Smooth muscle cell of bladder (primary cell): ENCODE measurements around the gene WEE2. TPM values are rescaled to one million over a fixed set of nuclear protein-coding genes. Genes with fewer than 3 reads are reported as not detected.

Source experiments
- total RNA-seq: library from RNA; depleted of rRNA; stranded (reverse); fragments of >200 nt; gene quantifications from 2 replicates; pipeline ENCODE4 v1.2.3, GENCODE V29; 2014

Gene WEE2
- not detected in 2 replicates for total RNA-seq

DNA sequence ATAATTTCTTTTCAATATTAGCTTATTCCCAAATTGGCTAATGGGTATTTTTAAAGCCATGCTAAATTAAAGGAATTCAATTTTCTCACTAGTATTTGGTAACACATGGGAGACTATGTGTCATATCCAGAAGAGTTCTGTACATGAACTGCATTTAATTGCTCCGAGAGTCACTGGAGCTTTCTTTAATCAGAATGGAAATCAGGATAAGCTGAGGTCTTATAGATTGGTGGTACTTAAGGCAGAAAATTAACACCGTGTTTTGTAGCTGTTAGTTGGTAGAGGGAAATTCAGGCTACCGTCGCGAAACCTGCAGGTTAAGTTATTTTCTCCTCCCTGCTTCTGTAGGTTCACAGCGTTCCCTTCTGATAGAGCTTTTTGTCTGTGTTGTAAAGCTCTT lies at the start of gene WEE2:
WEE2 (plus strand) TSS at position 3 of the 400 bp plus-strand sequence. CDS start 406 bp downstream, outside the sequence.

DNA sequence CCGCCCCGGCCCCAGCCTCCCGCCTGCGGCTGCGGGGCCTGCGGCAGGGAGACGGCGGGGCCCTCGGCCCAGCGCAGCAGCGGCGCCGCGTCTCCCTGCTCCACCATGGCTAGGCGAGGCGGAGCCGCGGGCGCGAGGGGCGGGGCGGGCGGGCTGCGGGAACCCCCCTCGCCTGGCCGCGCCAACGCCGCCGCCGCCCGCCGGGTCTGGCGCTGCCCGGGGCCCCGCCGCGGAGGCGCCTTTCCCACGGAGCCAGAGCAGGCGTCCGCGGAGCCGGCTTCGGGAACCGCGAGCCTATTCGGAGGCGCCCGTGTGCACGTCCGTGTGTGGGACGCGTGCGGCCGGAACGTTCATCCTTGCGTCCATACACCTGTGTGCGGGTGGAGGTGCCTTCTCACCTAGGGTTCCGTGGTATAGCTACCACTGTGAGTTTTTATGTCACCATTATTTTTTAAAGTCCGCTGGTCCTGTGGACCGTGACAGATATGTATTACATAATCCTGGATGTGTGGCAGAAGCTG lies 6.0 kb upstream of the WEE2 start, which contains the start of gene DENND11:
DENND11 (minus strand) TSS at position 120 of the 521 bp plus-strand sequence; CDS start at position 107, 13 bp downstream.

DNA sequence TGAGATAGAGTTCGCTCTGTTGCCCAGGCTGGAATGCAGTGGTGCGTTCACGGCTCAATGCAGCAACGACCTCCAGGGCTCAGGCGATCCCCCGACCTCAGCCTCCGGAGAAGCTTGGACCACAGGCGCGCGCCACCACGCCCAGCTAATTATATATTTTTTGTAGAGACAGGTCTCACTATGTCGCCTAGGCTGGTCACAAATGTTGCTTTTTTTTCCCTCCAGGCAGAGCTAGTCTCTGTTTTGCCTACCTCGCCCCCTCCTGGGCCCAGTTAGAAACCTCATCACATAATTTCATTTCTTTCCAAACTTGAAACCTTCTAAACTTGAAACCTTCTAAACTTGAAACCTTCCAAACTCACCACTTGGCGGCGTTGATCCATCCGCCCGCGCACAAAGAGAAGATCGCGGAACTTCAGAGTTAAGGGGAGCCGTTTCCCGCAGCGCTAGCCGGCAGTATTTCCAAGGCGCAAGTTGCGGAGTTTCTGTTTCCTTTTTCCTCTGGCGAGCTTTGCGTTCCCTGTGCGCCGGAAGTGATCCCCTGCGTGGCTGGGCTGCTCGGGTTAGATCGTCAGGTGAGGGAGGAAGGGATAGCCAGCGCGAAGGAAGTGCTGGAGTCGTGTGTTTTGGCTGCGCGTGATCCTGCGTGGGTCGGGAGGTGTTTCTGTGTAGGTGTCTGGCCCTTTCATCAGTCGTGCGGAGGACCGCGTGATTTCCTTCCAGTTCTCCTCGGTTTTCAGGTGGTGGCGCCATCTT lies 29.9 kb downstream of the WEE2 start, which contains the start of gene SSBP1:
SSBP1 (plus strand) TSS at position 523 of the 756 bp plus-strand sequence. CDS start 809 bp downstream, outside the sequence.

DNA sequence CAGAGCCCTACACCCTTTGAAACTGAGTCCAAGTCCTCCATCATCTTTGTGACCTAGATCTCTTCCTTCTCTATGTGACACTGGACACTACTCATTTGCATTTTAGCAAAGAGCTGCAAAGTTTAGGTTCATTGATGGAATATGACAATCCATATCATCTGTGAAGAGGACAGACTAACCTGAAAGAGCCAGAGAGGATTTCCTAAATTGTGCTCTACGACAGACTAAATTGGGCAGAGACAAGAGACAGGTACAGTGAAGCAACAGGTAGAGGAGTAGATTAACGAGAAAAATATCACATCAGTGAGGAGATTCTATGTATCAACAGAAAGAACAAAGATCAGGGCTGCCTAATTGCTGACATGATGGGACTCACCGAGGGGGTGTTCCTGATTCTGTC lies 55.6 kb downstream of the WEE2 start, which contains the start of gene TAS2R3:
TAS2R3 (plus strand) TSS at position 301 of the 400 bp plus-strand sequence; CDS start at position 363, 62 bp downstream.

DNA sequence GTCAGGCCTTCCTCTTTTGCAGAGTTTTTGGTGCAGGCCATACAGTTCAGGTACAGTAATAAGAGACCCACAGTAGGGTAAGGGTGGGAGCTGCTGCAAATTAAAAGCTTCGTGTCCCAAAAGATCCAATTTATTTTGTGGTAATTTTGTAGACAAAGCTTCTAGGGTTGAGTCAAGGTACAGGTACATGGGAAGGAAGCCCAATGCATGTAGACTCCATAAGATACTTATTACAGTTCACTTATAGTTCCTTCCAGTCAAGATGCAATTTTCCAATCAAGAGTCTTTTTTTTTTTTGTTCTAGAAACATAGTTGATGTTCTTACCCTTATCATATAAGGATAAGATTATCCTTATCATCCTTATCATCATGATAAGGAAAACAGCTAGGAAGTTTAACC lies 68.2 kb downstream of the WEE2 start, which contains the start of gene TAS2R4:
TAS2R4 (plus strand) TSS at position 301 of the 400 bp plus-strand sequence. CDS start 1,815 bp downstream, outside the sequence.

Other genes with a start within 250 kb of the WEE2 start
- gene AGK, start 156.9 kb upstream of the WEE2 start, total RNA-seq = 15.3 and 18.2 TPM in 2 replicates
- 6.0 and 9.4 TPM in 2 replicates for gene DENND11, start 6.2 kb upstream of the WEE2 start, total RNA-seq
- 137 and 162 TPM in 2 replicates for gene SSBP1, start 30.0 kb downstream of the WEE2 start, total RNA-seq
- gene TAS2R3, start 55.7 kb downstream of the WEE2 start, total RNA-seq = 0.85 and 1.8 TPM in 2 replicates
- gene TAS2R4, start 68.3 kb downstream of the WEE2 start, total RNA-seq = 0.85 and 0.92 TPM in 2 replicates
- gene TAS2R5, start 81.9 kb downstream of the WEE2 start, total RNA-seq = 0.57 and 0.92 TPM in 2 replicates
- not detected in 2 replicates for gene PRSS37, start 133.1 kb downstream of the WEE2 start, total RNA-seq
- gene OR9A4, start 208.0 kb downstream of the WEE2 start, total RNA-seq = not detected in 2 replicates
- gene CLEC5A, start 238.6 kb downstream of the WEE2 start, total RNA-seq = not detected in 2 replicates